Articular chondrocyte of knee joint (primary cell): ENCODE data around the gene ANKRD40. TPM values are rescaled to one million over a fixed set of nuclear protein-coding genes. Genes with fewer than 3 reads are reported as not detected.

Experiments
- small RNA-seq: library from RNA; depleted of rRNA; stranded (forward); fragments of <200 nt; gene quantifications from one replicate; pipeline ENCODE3, GENCODE V24; 2012
- total RNA-seq: library from RNA; depleted of rRNA; stranded (reverse); fragments of >200 nt; gene quantifications from 2 replicates; pipeline ENCODE4 v1.2.3, GENCODE V29; 2012

Gene ANKRD40
- total RNA-seq, result 51.2 and 52.3 TPM in 2 replicates

GRCh38 chr17:50707289-50708049, at the start of gene ANKRD40:
ANKRD40 (minus strand) TSS chr17:50707914; CDS start chr17:50707654, 260 bp downstream.

GRCh38 chr17:50719144-50719923, 11.6 kb upstream of the ANKRD40 start, which contains the start of gene LUC7L3:
LUC7L3 (plus strand) TSS chr17:50719603; CDS start chr17:50719733, 130 bp downstream.

Small RNAs within 50 kb of the gene (small RNA-seq; reads per million reads assigned to genes)
- not detected for gene RF00019

Other genes starting within 250 kb of the ANKRD40 start
- gene CHAD, start 239.0 kb downstream of the ANKRD40 start, total RNA-seq, result not detected in 2 replicates
- 17.4 and 18.3 TPM in 2 replicates for gene RSAD1, start 229.1 kb downstream of the ANKRD40 start, total RNA-seq
- gene MYCBPAP, start 199.5 kb downstream of the ANKRD40 start, total RNA-seq, result 1.8 and 2.5 TPM in 2 replicates
- not detected in 2 replicates for gene EPN3, start 175.2 kb downstream of the ANKRD40 start, total RNA-seq
- 86.2 and 95.6 TPM in 2 replicates for gene SPATA20, start 160.7 kb downstream of the ANKRD40 start, total RNA-seq
- 1.1 and 1.3 TPM in 2 replicates for gene CACNA1G, start 147.2 kb downstream of the ANKRD40 start, total RNA-seq
- 25.2 and 25.9 TPM in 2 replicates for gene ABCC3, start 73.0 kb downstream of the ANKRD40 start, total RNA-seq
- gene LUC7L3, start 11.7 kb upstream of the ANKRD40 start, total RNA-seq, result 28.4 and 31.5 TPM in 2 replicates
- not detected in 2 replicates for gene ANKRD40CL, start 59.6 kb upstream of the ANKRD40 start, total RNA-seq
- gene WFIKKN2, start 127.7 kb upstream of the ANKRD40 start, total RNA-seq, result 0.13 and 0.22 TPM in 2 replicates
- gene TOB1, start 158.4 kb upstream of the ANKRD40 start, total RNA-seq, result 30.6 and 33.2 TPM in 2 replicates